A673 (cell line): ENCODE measurements around the gene DLGAP1. TPM values are rescaled to one million over a fixed set of nuclear protein-coding genes. Genes with fewer than 3 reads are reported as not detected.
"Not testable (repeated sequence)": the region's sequence is repeated elsewhere in the genome, so short reads cannot be mapped to it uniquely, and the experiment has no call there.

Source experiments
- BruUV-seq: library from RNA; stranded (reverse); fragments of 400-500 nt; replicated peaks from 2 replicates; lab custom pipeline; 2021; lab: Mats Ljungman, UMichigan
- CTCF ChIA-PET: fragments of 300-600 bp; sonication (Branson Sonifier 250); formaldehyde crosslinking; loops from one replicate; lab custom pipeline; 2022; ENCODE audit warnings: antibody characterized with exemption; lab: Charles Lee
- POLR2A ChIA-PET: fragments of 300-600 bp; sonication (Branson Sonifier 250); formaldehyde crosslinking; loops from one replicate; lab custom pipeline; 2022; ENCODE audit warnings: antibody characterized with exemption; ENCODE audit not compliant: low non-redundant PET; lab: Charles Lee
- DNase-seq: peaks from one replicate; pipeline ENCODE4 v3.0.0-alpha.2; 2015; ENCODE audit warnings: low spot score
- H3K27ac ChIP-seq: fragments of 200-600 bp; sonication (generic); 2 replicates; pipeline ENCODE4 v1.5.1; 2016; ENCODE audit warnings: mixed run types, low read depth, mild to moderate bottlenecking, mixed read lengths, antibody characterized with exemption, low read length; ENCODE audit not compliant: poor library complexity, severe bottlenecking
- H3K27me3 ChIP-seq: fragments of 200-600 bp; sonication (generic); replicated peaks from 2 replicates; pipeline ENCODE4 v1.6.1; 2017; ENCODE audit warnings: mixed run types, low read depth, mild to moderate bottlenecking, mixed read lengths, antibody characterized with exemption, low read length; ENCODE audit not compliant: insufficient read depth, poor library complexity
- H3K36me3 ChIP-seq: fragments of 200-600 bp; sonication (generic); 2 replicates; pipeline ENCODE4 v1.6.1; 2016; ENCODE audit warnings: mixed run types, mild to moderate bottlenecking, mixed read lengths, antibody characterized with exemption, low read length; ENCODE audit not compliant: insufficient read depth, poor library complexity, severe bottlenecking
- H3K4me1 ChIP-seq: fragments of 200-600 bp; sonication (generic); 2 replicates; pipeline ENCODE4 v1.6.1; 2017; ENCODE audit warnings: mixed run types, mild to moderate bottlenecking, mixed read lengths, antibody characterized with exemption, low read length; ENCODE audit not compliant: insufficient read depth, poor library complexity, severe bottlenecking
- H3K4me3 ChIP-seq: fragments of 200-600 bp; sonication (generic); 2 replicates; pipeline ENCODE4 v1.5.1; 2016; ENCODE audit warnings: low read depth, mixed run types, mild to moderate bottlenecking, mixed read lengths, low read length; ENCODE audit not compliant: poor library complexity, severe bottlenecking
- H3K9me3 ChIP-seq: fragments of 200-600 bp; sonication (generic); 2 replicates; pipeline ENCODE4 v1.6.1; 2016; ENCODE audit warnings: mixed run types, low read depth, mild to moderate bottlenecking, mixed read lengths, antibody characterized with exemption, low read length; ENCODE audit not compliant: poor library complexity, severe bottlenecking
- EZH2 ChIP-seq: fragments of 200-600 bp; sonication (generic); IDR thresholded peaks from 2 replicates; pipeline ENCODE4 v1.6.1; 2017; ENCODE audit warnings: borderline replicate concordance, low read depth, mild to moderate bottlenecking, mixed read lengths, antibody characterized with exemption, low read length; ENCODE audit not compliant: poor library complexity, severe bottlenecking
- intact Hi-C: fragments of 100-400 bp; cut with micrococcal nuclease; formaldehyde crosslinking; loops from one replicate; pipeline ENCODE4 v1.10.0; 2022; ENCODE audit not compliant: unreplicated experiment
- total RNA-seq: library from RNA; stranded (reverse); gene quantifications from 2 replicates; pipeline ENCODE4 v1.2.3, GENCODE V29; 2021
- TF ChIP-seq, protein P1 (sequence below): fragments of 300-800, 200-600 bp; sonication (generic); conservative IDR thresholded peaks from 2 replicates; pipeline ENCODE4 v1.5.1; 2017; ENCODE audit warnings: low read depth, mild to moderate bottlenecking, antibody characterized with exemption, low read length, moderate library complexity, mixed read lengths

DLGAP1 gene
- total RNA-seq, 1 experiment from 2014 or later, result 135 TPM

- no peaks in the 10 kb centered on the region for H3K9me3 ChIP-seq
- POLR2A ChIA-PET, result no interaction called here
- TF ChIP-seq, protein P1, sequence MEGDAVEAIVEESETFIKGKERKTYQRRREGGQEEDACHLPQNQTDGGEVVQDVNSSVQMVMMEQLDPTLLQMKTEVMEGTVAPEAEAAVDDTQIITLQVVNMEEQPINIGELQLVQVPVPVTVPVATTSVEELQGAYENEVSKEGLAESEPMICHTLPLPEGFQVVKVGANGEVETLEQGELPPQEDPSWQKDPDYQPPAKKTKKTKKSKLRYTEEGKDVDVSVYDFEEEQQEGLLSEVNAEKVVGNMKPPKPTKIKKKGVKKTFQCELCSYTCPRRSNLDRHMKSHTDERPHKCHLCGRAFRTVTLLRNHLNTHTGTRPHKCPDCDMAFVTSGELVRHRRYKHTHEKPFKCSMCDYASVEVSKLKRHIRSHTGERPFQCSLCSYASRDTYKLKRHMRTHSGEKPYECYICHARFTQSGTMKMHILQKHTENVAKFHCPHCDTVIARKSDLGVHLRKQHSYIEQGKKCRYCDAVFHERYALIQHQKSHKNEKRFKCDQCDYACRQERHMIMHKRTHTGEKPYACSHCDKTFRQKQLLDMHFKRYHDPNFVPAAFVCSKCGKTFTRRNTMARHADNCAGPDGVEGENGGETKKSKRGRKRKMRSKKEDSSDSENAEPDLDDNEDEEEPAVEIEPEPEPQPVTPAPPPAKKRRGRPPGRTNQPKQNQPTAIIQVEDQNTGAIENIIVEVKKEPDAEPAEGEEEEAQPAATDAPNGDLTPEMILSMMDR, result no peak
- no peak for TF ChIP-seq EZH2
- H3K27ac ChIP-seq, result no peak overlapping the region
- H3K27me3 ChIP-seq, result no peaks in the 10 kb centered on the region
- H3K36me3 ChIP-seq, result no peaks in the 10 kb centered on the region
- H3K4me1 ChIP-seq, result peaks cover 14% of the 10 kb centered on the region
- no peak overlapping the region for H3K4me3 ChIP-seq
- DNase-seq, result no peak
- intact Hi-C loops, result no loop called here
- no TSS peak for BruUV-seq
- CTCF ChIA-PET, result no interaction called here
Measured at GRCh38 chr18:4318311-4318710, 136.8 kb downstream of the DLGAP1 start.

- H3K27me3 ChIP-seq, H3K36me3 ChIP-seq, POLR2A ChIA-PET, H3K9me3 ChIP-seq, BruUV-seq, CTCF ChIA-PET, intact Hi-C loops, H3K4me3 ChIP-seq, H3K27ac ChIP-seq, DNase-seq: not testable (repeated sequence)
- peaks cover 39% of the 10 kb centered on the region for H3K4me1 ChIP-seq
Measured at GRCh38 chr18:4311945-4312344, 143.2 kb downstream of the DLGAP1 start.

- Histone ChIP-seq H3K27ac (no peak overlapping the region), H3K9me3 (no peaks in the 10 kb centered on the region), H3K36me3 (no peaks in the 10 kb centered on the region), H3K4me3 (no peak overlapping the region), H3K4me1 (peaks cover 39% of the 10 kb centered on the region), H3K27me3 (no peaks in the 10 kb centered on the region)
- TF ChIP-seq, protein P1, result no peak
- intact Hi-C loops, result no loop called here
- no TSS peak for BruUV-seq
- CTCF ChIA-PET, result no interaction called here
- DNase-seq, result peak; percentile 61
- POLR2A ChIA-PET, result no interaction called here
Measured at GRCh38 chr18:4311136-4311535, 144.0 kb downstream of the DLGAP1 start.

GRCh38 chr18:4309227-4309626 is 145.9 kb downstream of the DLGAP1 start:
- CTCF ChIA-PET, result no interaction called here
- BruUV-seq, result no TSS peak

More at GRCh38 chr18:4309227-4309626, 145.9 kb downstream of the DLGAP1 start:
- no peak for TF ChIP-seq EZH2
- TF ChIP-seq, protein P1, result no peak
- Histone ChIP-seq H3K4me3 (no peak overlapping the region), H3K27ac (no peak overlapping the region), H3K36me3 (no peaks in the 10 kb centered on the region), H3K9me3 (no peaks in the 10 kb centered on the region), H3K27me3 (no peaks in the 10 kb centered on the region), H3K4me1 (peaks cover 39% of the 10 kb centered on the region)
- POLR2A ChIA-PET, result no interaction called here
- intact Hi-C loops, result no loop called here
- DNase-seq, result no peak
